Measurements from ENCODE around the gene UBA1.

The UBA1 gene

GRCh38 chrX:47145395-47146120 is 48.1 kb upstream of the UBA1 start:
- TF ChIP-seq EZH2phosphoT487 (IDR thresholded peaks at IDR 0.05; ENCODE audit: borderline replicate concordance, low read length) (no peak), CTCF (IDR thresholded peaks at IDR 0.05; ENCODE audit: low read depth, low read length, poor library complexity, severe bottlenecking) (no peak)
- Histone ChIP-seq H3K4me1 (ENCODE audit: control insufficient read depth, low read length) (peaks cover 22% of the 10 kb centered on the region), H3K9me2 (replicated peaks; ENCODE audit: control insufficient read depth, low read length) (no peaks in the 10 kb centered on the region), H3K36me3 (ENCODE audit: control insufficient read depth, low read length) (peaks cover 50% of the 10 kb centered on the region), H3K27me3 (ENCODE audit: control insufficient read depth, low read length) (no peaks in the 10 kb centered on the region), H3K4me3 (ENCODE audit: low read length) (peak overlapping the region; percentile 91), H3K9me3 (ENCODE audit: control insufficient read depth, insufficient read depth, low read length) (no peaks in the 10 kb centered on the region), H3F3A (ENCODE audit: control insufficient read depth, insufficient read depth) (no peaks in the 10 kb centered on the region), H3K27ac (ENCODE audit: low read depth, low read length) (peak overlapping the region; percentile 95), H4K20me1 (ENCODE audit: control insufficient read depth, insufficient read depth, low read depth, low read length) (0 out of 2 replicates have a peak, but pooled peaks cover 4% of the 10 kb centered on the region), H3K4me2 (ENCODE audit: low read length) (peak overlapping the region; percentile 77), H3K79me2 (ENCODE audit: control insufficient read depth, low read length) (peaks cover 79% of the 10 kb centered on the region)

GRCh38 chrX:47146121-47146935 is 47.3 kb upstream of the UBA1 start:
- peak overlapping the region; percentile 95 for H3K27ac ChIP-seq (ENCODE audit: low read depth, low read length)
- H3K36me3 ChIP-seq (ENCODE audit: control insufficient read depth, low read length): peaks cover 52% of the 10 kb centered on the region
- TF ChIP-seq CTCF (IDR thresholded peaks at IDR 0.05; ENCODE audit: low read depth, low read length, poor library complexity, severe bottlenecking) (no peak), EZH2phosphoT487 (IDR thresholded peaks at IDR 0.05; ENCODE audit: borderline replicate concordance, low read length) (no peak)

GRCh38 chrX:47146936-47147859 is 46.4 kb upstream of the UBA1 start:
- Histone ChIP-seq H3K27me3 (ENCODE audit: control insufficient read depth, low read length) (no peaks in the 10 kb centered on the region), H3K4me1 (ENCODE audit: control insufficient read depth, low read length) (peaks cover 22% of the 10 kb centered on the region), H3K4me2 (ENCODE audit: low read length) (peak overlapping the region; percentile 77), H3K9me2 (replicated peaks; ENCODE audit: control insufficient read depth, low read length) (no peaks in the 10 kb centered on the region), H3K79me2 (ENCODE audit: control insufficient read depth, low read length) (peaks cover 91% of the 10 kb centered on the region), H3K27ac (ENCODE audit: low read depth, low read length) (no peak overlapping the region), H3F3A (ENCODE audit: control insufficient read depth, insufficient read depth) (no peaks in the 10 kb centered on the region), H3K4me3 (ENCODE audit: low read length) (peak overlapping the region; percentile 91), H3K36me3 (ENCODE audit: control insufficient read depth, low read length) (peaks cover 55% of the 10 kb centered on the region), H4K20me1 (ENCODE audit: control insufficient read depth, insufficient read depth, low read depth, low read length) (0 out of 2 replicates have a peak, but pooled peaks cover 4% of the 10 kb centered on the region), H3K9me3 (ENCODE audit: control insufficient read depth, insufficient read depth, low read length) (no peaks in the 10 kb centered on the region)
- TF ChIP-seq CTCF (IDR thresholded peaks at IDR 0.05; ENCODE audit: low read depth, low read length, poor library complexity, severe bottlenecking) (no peak), EZH2phosphoT487 (IDR thresholded peaks at IDR 0.05; ENCODE audit: borderline replicate concordance, low read length) (no peak)

More at GRCh38 chrX:47146121-47146935, 47.3 kb upstream of the UBA1 start:
- Histone ChIP-seq H3K79me2 (ENCODE audit: control insufficient read depth, low read length) (peaks cover 87% of the 10 kb centered on the region), H3K9me2 (replicated peaks; ENCODE audit: control insufficient read depth, low read length) (no peaks in the 10 kb centered on the region), H3K9me3 (ENCODE audit: control insufficient read depth, insufficient read depth, low read length) (no peaks in the 10 kb centered on the region), H3K27me3 (ENCODE audit: control insufficient read depth, low read length) (no peaks in the 10 kb centered on the region), H3K4me2 (ENCODE audit: low read length) (peak overlapping the region; percentile 77), H3K4me1 (ENCODE audit: control insufficient read depth, low read length) (peaks cover 22% of the 10 kb centered on the region), H3K4me3 (ENCODE audit: low read length) (peak overlapping the region; percentile 91), H3F3A (ENCODE audit: control insufficient read depth, insufficient read depth) (no peaks in the 10 kb centered on the region), H4K20me1 (ENCODE audit: control insufficient read depth, insufficient read depth, low read depth, low read length) (0 out of 2 replicates have a peak, but pooled peaks cover 4% of the 10 kb centered on the region)
